Activated CD8-positive, alpha-beta memory T cell treated with anti-CD3 and anti-CD28 coated beads, Interleukin-2, amount 50 U/mL, for 4 hours (primary cell): ENCODE measurements around the gene CAMK2N2.

ENCODE experiments used
- DNase-seq: peaks from one replicate; pipeline ENCODE4 v3.0.0-alpha.2; 2020

Gene CAMK2N2

GRCh38 chr3:184239221-184239620, 22.1 kb downstream of the CAMK2N2 start:
- no peak for DNase-seq

- DNase-seq, result no peak
Observed at GRCh38 chr3:184238246-184238818, 23.0 kb downstream of the CAMK2N2 start.

GRCh38 chr3:184237807-184238206, 23.5 kb downstream of the CAMK2N2 start:
- DNase-seq, result no peak

GRCh38 chr3:184237211-184237610, 24.1 kb downstream of the CAMK2N2 start:
- no peak for DNase-seq

GRCh38 chr3:184236636-184237035, 24.7 kb downstream of the CAMK2N2 start:
- no peak for DNase-seq

GRCh38 chr3:184236033-184236410, 25.3 kb downstream of the CAMK2N2 start:
- DNase-seq, result no peak

- DNase-seq, result no peak
Observed at GRCh38 chr3:184235381-184236032, 25.8 kb downstream of the CAMK2N2 start.

GRCh38 chr3:184234671-184235380, 26.5 kb downstream of the CAMK2N2 start:
- no peak for DNase-seq

- no peak for DNase-seq
Observed at GRCh38 chr3:184234224-184234623, 27.1 kb downstream of the CAMK2N2 start.

GRCh38 chr3:184233127-184233843, 28.1 kb downstream of the CAMK2N2 start:
- no peak for DNase-seq

GRCh38 chr3:184231671-184232070, 29.7 kb downstream of the CAMK2N2 start:
- no peak for DNase-seq

- DNase-seq, result no peak
Observed at GRCh38 chr3:184230603-184231528, 30.5 kb downstream of the CAMK2N2 start.

GRCh38 chr3:184230081-184230602, 31.2 kb downstream of the CAMK2N2 start:
- DNase-seq, result peak; percentile 31

- peak; percentile 79 for DNase-seq
Observed at GRCh38 chr3:184229394-184230080, 31.8 kb downstream of the CAMK2N2 start, which contains the start of gene VWA5B2. VWA5B2 (plus strand) TSS chr3:184229585; CDS start chr3:184230529, 944 bp downstream.

GRCh38 chr3:184228376-184229137, 32.8 kb downstream of the CAMK2N2 start:
- no peak for DNase-seq

GRCh38 chr3:184227481-184227935, 33.8 kb downstream of the CAMK2N2 start:
- peak; percentile 62 for DNase-seq

- DNase-seq, result no peak
Observed at GRCh38 chr3:184223946-184224345, 37.4 kb downstream of the CAMK2N2 start.

GRCh38 chr3:184222521-184222920, 38.8 kb downstream of the CAMK2N2 start:
- DNase-seq, result no peak

GRCh38 chr3:184218814-184219213, 42.5 kb downstream of the CAMK2N2 start:
- DNase-seq, result no peak

- DNase-seq, result no peak
Observed at GRCh38 chr3:184211718-184212117, 49.6 kb downstream of the CAMK2N2 start.

GRCh38 chr3:184211297-184211696, 50.1 kb downstream of the CAMK2N2 start:
- DNase-seq, result no peak
